Natural killer cell (primary cell): ENCODE results near the gene LTB. TPM values are rescaled to one million over a fixed set of nuclear protein-coding genes. Genes with fewer than 3 reads are reported as not detected.

Experiments
- ATAC-seq, 3 donors: fragments of 150-1000 bp in 2 of 3; fragments of 200-7000 bp in 1 of 3; cut with Tn5 transposase; 1 replicate in 1 of 3; 2 replicates in 2 of 3; pipeline ENCODE4 v1.10.0; 2021; ENCODE audit warnings: mild to moderate bottlenecking in 2 of 3, moderate library complexity in 2 of 3
- DNase-seq, 2 donors: peaks; one replicate each; pipeline versions ENCODE4 v3.0.0 to v3.0.0-alpha.2; 2013 to 2021; ENCODE audit warnings: mixed read lengths in 1 of 2
- H3K27ac ChIP-seq: one replicate; pipeline ENCODE4 v1.5.1; 2013; ENCODE audit warnings: mild to moderate bottlenecking, low read length
- H3K27me3 ChIP-seq: one replicate; pipeline ENCODE4 v1.6.1; 2013; ENCODE audit warnings: low read length; ENCODE audit not compliant: control insufficient read depth, insufficient read depth
- H3K36me3 ChIP-seq: one replicate; pipeline ENCODE4 v1.6.1; 2013; ENCODE audit warnings: low read length; ENCODE audit not compliant: control insufficient read depth, insufficient read depth
- H3K4me1 ChIP-seq: one replicate; pipeline ENCODE4 v1.6.1; 2013; ENCODE audit warnings: low read length; ENCODE audit not compliant: control insufficient read depth, insufficient read depth
- H3K4me3 ChIP-seq: one replicate; pipeline ENCODE4 v1.5.1; 2013; ENCODE audit warnings: low read length
- H3K9me3 ChIP-seq: one replicate; pipeline ENCODE4 v1.6.1; 2013; ENCODE audit warnings: low read length; ENCODE audit not compliant: control insufficient read depth, insufficient read depth
- H3K27ac Mint-ChIP-seq, 2 donors: one replicate each; pipeline ENCODE4 v1.8.0; 2022; ENCODE audit warnings: mild to moderate bottlenecking in 2 of 2, mixed read lengths in 2 of 2, moderate library complexity in 1 of 2
- H3K27me3 Mint-ChIP-seq, 2 donors: one replicate each; pipeline ENCODE4 v1.8.0; 2022; ENCODE audit warnings: low read depth in 2 of 2, mixed read lengths in 2 of 2
- H3K36me3 Mint-ChIP-seq: one replicate; pipeline ENCODE4 v1.8.0; 2022; ENCODE audit warnings: mixed read lengths
- H3K4me1 Mint-ChIP-seq, 2 donors: one replicate each; pipeline ENCODE4 v1.8.0; 2022; ENCODE audit warnings: mixed read lengths in 2 of 2
- H3K4me3 Mint-ChIP-seq: one replicate; pipeline ENCODE4 v1.8.0; 2022; ENCODE audit warnings: mild to moderate bottlenecking, moderate library complexity, mixed read lengths
- H3K9me3 Mint-ChIP-seq, 2 donors: one replicate each; pipeline ENCODE4 v1.8.0; 2022; ENCODE audit warnings: mixed read lengths in 2 of 2
- WGBS: methylation state at CpG from one replicate; pipeline ENCODE4 v1.1.7; 2013; ENCODE audit warnings: missing lambda C conversion rate; ENCODE audit not compliant: insufficient coverage; 5-methylcytosine and 5-hydroxymethylcytosine counted together
- intact Hi-C: fragments of 100-400 bp; cut with micrococcal nuclease; formaldehyde crosslinking; loops from one replicate; pipeline ENCODE4 v1.14.2; 2022
- total RNA-seq, 4 donors: library from RNA; stranded (reverse); fragments of 120-200 nt in 1 of 4; gene quantifications; one replicate each; pipeline versions ENCODE4 v1.2.3 to v1.2.4, GENCODE V29; 2013 to 2022
- TF ChIP-seq, protein P1 (sequence below): fragments of 200-600 bp; IDR thresholded peaks from one replicate; pipeline ENCODE4 v1.8.0; 2022; ENCODE audit warnings: antibody characterized with exemption

LTB gene
- total RNA-seq, 3 donors from 2014 or later (not counting 1 experiment from before 2014, with no cell fraction given): 17.7 to 42.1 (median 32.6) TPM

DNA sequence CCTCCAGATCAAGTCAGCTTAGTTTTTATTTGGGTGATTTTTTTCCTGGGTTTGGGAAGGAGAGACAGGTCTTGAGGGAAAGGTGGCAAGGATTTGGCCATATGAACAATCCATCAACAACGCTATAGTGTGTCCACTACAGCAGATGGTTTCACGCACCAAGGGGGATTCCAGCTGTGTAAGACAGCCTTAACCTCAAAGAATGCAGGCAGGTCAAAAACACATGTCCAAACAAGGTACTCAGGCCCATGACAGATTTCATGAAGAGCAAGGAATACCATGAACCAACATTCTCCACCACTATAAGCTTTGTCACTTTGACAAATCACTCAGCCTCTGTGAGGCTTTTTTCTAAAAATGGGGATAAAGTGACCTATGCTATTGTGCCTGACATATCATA, 34.8 kb upstream of the LTB start:
- Histone ChIP-seq H3K4me3 (no peak overlapping the region), H3K36me3 (no peaks in the 10 kb centered on the region), H3K27me3 (no peaks in the 10 kb centered on the region), H3K9me3 (no peaks in the 10 kb centered on the region), H3K27ac (no peak overlapping the region), H3K4me1 (peaks cover 28% of the 10 kb centered on the region)
- intact Hi-C loops: no loop called here
- no peak for ATAC-seq
- Mint-ChIP-seq H3K27me3 (no peaks in the 10 kb centered on the region), H3K4me3 (no peak overlapping the region), H3K27ac (no peak overlapping the region), H3K9me3 (no peaks in the 10 kb centered on the region), H3K36me3 (no peaks in the 10 kb centered on the region), H3K4me1 (peaks cover 11 to 17% of the 10 kb centered on the region in 2 donors)
- WGBS: 90% methylated on average over 2 of the region's 2 CpGs
- DNase-seq: no peak
- TF ChIP-seq, protein P1, sequence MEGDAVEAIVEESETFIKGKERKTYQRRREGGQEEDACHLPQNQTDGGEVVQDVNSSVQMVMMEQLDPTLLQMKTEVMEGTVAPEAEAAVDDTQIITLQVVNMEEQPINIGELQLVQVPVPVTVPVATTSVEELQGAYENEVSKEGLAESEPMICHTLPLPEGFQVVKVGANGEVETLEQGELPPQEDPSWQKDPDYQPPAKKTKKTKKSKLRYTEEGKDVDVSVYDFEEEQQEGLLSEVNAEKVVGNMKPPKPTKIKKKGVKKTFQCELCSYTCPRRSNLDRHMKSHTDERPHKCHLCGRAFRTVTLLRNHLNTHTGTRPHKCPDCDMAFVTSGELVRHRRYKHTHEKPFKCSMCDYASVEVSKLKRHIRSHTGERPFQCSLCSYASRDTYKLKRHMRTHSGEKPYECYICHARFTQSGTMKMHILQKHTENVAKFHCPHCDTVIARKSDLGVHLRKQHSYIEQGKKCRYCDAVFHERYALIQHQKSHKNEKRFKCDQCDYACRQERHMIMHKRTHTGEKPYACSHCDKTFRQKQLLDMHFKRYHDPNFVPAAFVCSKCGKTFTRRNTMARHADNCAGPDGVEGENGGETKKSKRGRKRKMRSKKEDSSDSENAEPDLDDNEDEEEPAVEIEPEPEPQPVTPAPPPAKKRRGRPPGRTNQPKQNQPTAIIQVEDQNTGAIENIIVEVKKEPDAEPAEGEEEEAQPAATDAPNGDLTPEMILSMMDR: no peak

DNA sequence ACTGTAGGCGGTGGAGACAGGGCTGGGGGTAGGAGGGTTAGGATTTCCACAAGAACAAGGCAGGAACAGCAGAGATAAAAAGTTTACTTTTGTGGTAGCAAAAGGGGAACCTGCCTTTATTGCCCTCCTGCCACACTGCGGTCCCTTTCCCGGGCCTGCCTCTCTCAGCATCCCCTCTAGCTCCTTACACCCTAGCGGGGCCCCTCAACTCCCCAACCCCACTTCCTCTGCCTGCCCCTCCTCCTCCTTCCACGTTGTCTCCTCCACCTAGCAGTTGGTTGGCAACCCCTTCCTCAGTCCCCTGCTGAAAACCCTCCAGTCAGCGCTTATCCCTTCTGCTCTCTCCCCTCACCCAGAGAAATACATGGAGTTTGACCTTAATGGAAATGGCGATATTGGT, 33.5 kb upstream of the LTB start:
- H3K27me3 Mint-ChIP-seq: no peaks in the 10 kb centered on the region
- no peaks in the 10 kb centered on the region for H3K27me3 ChIP-seq
- DNase-seq (peak in 1 of 2 donors; percentile 53), ATAC-seq (no peak)
- no peaks in the 10 kb centered on the region for H3K9me3 ChIP-seq
- intact Hi-C loops: no loop called here
- H3K9me3 Mint-ChIP-seq: no peaks in the 10 kb centered on the region
- H3K36me3 ChIP-seq: no peaks in the 10 kb centered on the region
- WGBS: 15% methylated on average over 6 of the region's 7 CpGs
- TF ChIP-seq, protein P1: no peak
- H3K4me1 Mint-ChIP-seq: peaks cover 0 to 6% of the 10 kb centered on the region in 2 donors
- no peaks in the 10 kb centered on the region for H3K36me3 Mint-ChIP-seq
- H3K4me3 Mint-ChIP-seq: no peak overlapping the region
- H3K4me3 ChIP-seq: no peak overlapping the region
- no peak overlapping the region for H3K27ac ChIP-seq
- no peak overlapping the region for H3K27ac Mint-ChIP-seq
- H3K4me1 ChIP-seq: peaks cover 17% of the 10 kb centered on the region

DNA sequence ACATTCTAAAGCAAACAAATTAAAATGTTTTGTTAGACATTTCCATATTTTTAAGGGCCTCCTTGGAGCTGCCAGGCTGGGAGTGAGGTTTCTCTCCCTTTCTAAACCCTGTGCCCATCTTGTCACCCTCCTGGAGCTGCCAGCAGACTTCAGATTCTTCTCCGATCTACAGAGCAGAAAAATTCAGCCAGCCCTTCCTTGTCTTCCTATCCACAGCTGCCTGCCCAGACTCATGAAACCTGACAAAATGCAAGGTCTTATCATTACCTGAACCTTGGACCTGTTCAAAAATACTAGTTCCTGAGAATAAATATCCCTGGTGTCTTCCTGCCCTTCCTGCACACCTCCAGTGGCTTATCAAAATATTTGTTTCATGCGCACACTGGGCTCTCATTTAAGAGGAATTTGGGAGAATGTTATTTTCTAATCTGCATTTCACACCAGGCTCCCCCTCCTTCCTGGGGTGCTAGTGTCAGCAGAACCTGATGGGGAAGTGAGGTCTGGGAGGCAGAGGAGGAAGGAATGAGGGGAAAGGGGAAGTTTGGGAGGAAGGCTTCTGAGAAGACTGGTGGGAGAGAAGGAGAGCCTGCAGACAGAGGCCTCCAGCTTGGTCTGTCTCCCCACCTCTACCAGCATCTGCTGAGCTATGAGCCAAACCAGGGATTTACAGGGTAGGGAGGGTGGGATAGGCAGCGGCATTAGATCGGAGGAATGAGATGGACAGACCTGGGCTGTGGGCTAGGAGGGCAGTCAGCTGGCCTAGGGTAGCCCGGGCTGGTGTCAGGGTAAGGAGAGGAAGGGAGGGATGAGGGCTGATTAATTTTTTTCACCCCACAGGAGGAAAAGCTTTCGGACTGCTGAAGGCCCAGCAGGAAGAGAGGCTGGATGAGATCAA, 32.7 kb upstream of the LTB start, which contains the start of gene AIF1:
TSS of gene AIF1 (plus strand) at position 551 of the 895 bp plus-strand sequence. CDS start at position 647, 96 bp downstream.
- ATAC-seq: no peak

More for the DNA sequence above, 32.7 kb upstream of the LTB start, which contains the start of gene AIF1:
- Mint-ChIP-seq H3K9me3 (no peaks in the 10 kb centered on the region), H3K4me1 (peaks cover 0 to under 1% of the 10 kb centered on the region in 2 donors), H3K4me3 (no peak within 1 kb of the TSS), H3K27me3 (no peaks in the 10 kb centered on the region), H3K36me3 (no peaks in the 10 kb centered on the region), H3K27ac (no peak within 1 kb of the TSS)
- 32% methylated on average over 5 of the region's 6 CpGs for WGBS
- H3K4me3 ChIP-seq: no peak within 1 kb of the TSS
- H3K36me3 ChIP-seq: no peaks in the 10 kb centered on the region
- no peaks in the 10 kb centered on the region for H3K27me3 ChIP-seq
- TF ChIP-seq, protein P1: no peak
- intact Hi-C loops: no loop called here
- DNase-seq: no peak
- H3K4me1 ChIP-seq: peaks cover 17% of the 10 kb centered on the region
- no peak within 1 kb of the TSS for H3K27ac ChIP-seq
- H3K9me3 ChIP-seq: no peaks in the 10 kb centered on the region
